GM08714 (cell line): ENCODE results near the gene ACAA2.

Experiments
- H3K4me3 ChIP-seq: fragments of 200-500 bp; sonication (Bioruptor generic); 2 replicates; pipeline ENCODE4 v1.5.1; 2014; ENCODE audit warnings: mild to moderate bottlenecking, low read length, inconsistent platforms
- ZNF274 ChIP-seq: IDR thresholded peaks from 2 replicates; pipeline ENCODE4 v1.6.1; 2012; ENCODE audit warnings: mild to moderate bottlenecking, low read depth, low read length

Gene ACAA2

DNA sequence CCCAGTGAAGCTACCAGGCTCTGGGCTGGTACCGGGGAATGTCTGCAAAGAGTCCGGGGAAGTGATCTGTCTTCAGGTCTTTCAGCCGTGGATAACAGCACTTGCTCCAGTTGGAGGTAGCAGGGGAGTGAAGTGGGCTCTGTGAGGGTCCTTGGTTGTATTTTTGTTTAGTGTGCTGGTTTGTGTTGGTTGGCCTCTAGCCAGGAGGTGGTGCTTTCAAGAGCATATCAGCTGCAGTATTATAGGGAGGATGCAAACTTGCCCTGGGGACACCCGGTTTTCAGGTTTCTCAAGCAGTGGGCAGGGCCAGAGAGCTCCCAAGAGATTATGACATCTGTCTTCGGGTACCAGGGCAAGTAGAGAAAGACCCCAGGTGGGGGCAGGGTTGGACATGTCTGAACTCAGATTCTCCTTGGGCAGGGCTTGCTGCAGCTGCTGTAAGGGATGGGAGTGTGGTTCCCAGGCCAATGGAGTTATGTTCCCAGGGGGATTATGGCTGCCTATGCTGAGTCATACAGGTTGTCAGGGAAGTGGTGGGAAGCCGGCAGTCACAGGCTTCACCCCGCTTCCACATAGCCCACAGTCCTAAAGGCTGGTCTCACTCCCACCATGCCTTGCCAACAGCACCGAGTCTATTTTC lies 34.4 kb downstream of the ACAA2 start:
- no peak overlapping the region for H3K4me3 ChIP-seq
- no peak for TF ChIP-seq ZNF274

GRCh38 chr18:49769047-49769728 lies 44.1 kb downstream of the ACAA2 start:
- no peak for TF ChIP-seq ZNF274
- H3K4me3 ChIP-seq = no peak overlapping the region

DNA sequence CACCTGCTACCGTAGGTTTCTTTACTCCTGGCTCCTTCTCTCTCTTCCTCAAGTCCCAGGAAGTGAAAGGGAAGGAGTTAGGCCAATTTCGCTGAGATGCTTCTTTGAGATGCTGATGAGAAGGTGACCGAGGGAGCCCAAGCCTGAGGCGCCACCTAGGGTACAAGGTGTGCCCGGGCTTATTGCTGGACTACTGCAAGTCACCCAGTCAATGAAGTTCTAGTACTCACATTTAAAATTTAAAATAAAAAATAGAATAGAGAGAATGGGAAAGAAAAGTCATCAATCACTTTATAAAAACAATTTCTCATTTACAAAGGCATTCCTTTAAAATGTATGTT lies 45.3 kb downstream of the ACAA2 start:
- TF ChIP-seq ZNF274 = no peak

GRCh38 chr18:49767111-49768050 lies 46.0 kb downstream of the ACAA2 start:
- H3K4me3 ChIP-seq = no peak overlapping the region
- TF ChIP-seq ZNF274 = no peak

More for the DNA sequence above, 45.3 kb downstream of the ACAA2 start:
- H3K4me3 ChIP-seq = no peak overlapping the region

DNA sequence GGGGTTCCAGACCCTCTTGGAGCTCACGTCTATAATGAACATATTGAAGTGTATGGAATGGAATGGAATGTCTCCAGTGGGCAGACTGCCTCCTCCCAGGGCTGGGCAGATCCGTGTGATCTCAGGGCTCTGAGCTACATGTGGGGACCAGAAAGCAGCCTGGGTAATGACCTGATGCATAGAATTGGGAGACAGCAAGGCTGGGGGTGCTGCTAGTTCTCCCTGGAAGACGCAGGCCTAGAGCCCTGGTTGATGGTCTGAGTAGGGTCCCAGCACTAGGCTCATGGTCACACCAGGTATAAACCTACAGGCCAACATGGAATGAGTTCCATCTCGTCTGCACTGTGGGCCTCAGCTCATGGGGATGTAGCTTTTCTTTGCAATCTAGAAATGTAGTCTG lies 46.7 kb downstream of the ACAA2 start:
- H3K4me3 ChIP-seq = no peak overlapping the region
- TF ChIP-seq ZNF274 = no peak

DNA sequence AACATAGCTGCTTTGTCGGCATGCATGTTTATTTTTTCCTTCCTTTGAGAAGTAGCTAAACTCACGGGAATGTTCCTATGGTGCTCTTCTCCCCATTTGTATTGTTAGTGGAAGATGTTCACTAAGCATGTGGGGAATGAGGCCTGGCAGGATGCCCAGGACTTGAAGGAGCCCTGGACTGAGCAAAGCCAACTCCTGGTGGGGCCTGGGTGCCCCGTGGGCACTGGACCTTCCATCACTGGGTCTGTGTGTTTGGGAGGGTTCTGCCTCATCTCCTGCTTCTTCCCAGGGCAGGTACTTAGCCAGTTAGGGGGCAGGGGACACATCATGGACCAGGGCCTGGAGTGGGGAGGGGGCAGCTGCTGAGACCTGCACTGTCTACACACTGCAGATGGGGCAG lies 49.3 kb downstream of the ACAA2 start:
- H3K4me3 ChIP-seq = no peak overlapping the region
- no peak for TF ChIP-seq ZNF274

DNA sequence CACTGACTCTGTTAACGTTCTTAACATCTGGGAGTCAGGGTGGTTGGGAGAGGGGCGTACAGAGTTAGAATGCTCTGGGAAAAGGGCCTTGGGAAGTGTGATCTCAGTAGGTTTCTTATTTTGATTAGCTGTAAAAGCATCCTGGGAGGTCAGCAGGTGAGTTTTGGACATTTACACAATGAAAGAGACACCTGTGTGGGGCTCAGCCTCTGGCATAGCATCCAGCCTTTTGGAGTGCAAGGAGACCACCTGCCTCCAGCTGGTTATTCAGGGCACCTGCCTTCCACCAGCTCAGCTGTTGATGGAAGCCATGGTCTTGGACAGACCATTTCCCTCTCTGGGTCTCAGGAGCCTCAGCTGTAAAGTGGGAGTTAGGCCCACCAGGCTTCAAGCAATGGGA lies 49.7 kb downstream of the ACAA2 start:
- TF ChIP-seq ZNF274 = no peak
- no peak overlapping the region for H3K4me3 ChIP-seq

GRCh38 chr18:49762191-49763077 lies 50.9 kb downstream of the ACAA2 start:
- no peak for TF ChIP-seq ZNF274
- no peak overlapping the region for H3K4me3 ChIP-seq

- TF ChIP-seq ZNF274 = no peak
- no peak overlapping the region for H3K4me3 ChIP-seq
These were observed 51.6 kb downstream of the ACAA2 start for GRCh38 chr18:49761771-49762170.

GRCh38 chr18:49758263-49758610 lies 55.1 kb downstream of the ACAA2 start:
- no peak for TF ChIP-seq ZNF274
- H3K4me3 ChIP-seq = no peak overlapping the region

DNA sequence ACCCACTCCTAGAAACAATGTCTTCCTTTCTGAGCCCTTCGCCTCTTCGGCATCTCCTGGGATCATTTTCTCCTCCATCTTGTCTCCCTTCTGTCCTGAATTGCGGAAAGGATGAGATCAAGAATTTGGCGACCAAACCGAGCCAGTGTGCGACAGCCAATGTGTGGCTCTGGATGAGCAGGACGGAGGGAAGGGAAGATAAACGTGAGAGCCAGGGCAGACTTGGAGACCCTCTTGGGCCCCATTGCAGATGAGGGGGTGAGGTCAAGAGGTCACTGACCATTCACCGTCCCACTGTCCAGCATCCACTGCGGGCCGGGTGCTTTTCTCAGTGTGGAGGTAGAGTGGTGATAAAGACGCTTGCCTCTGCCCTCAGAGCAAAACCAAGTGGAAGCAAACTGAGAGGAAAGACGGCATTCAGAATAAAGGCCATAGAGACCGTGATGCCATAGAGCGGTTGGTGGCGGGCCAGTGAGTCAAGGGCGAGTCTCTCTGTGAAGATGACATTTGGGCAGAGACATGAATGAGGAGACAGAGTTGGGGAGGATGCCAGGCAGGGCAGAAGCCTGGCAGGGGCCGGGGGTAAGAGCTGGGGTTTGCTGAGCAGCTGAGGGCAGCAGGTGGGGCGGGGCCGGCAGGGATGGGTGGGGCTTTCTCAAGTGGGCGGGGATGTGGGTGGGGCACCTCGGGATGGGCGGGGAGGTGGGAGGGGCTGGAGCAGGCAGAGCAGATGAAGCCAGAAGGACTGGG lies 55.6 kb downstream of the ACAA2 start:
- H3K4me3 ChIP-seq = no peak overlapping the region
- TF ChIP-seq ZNF274 = no peak

DNA sequence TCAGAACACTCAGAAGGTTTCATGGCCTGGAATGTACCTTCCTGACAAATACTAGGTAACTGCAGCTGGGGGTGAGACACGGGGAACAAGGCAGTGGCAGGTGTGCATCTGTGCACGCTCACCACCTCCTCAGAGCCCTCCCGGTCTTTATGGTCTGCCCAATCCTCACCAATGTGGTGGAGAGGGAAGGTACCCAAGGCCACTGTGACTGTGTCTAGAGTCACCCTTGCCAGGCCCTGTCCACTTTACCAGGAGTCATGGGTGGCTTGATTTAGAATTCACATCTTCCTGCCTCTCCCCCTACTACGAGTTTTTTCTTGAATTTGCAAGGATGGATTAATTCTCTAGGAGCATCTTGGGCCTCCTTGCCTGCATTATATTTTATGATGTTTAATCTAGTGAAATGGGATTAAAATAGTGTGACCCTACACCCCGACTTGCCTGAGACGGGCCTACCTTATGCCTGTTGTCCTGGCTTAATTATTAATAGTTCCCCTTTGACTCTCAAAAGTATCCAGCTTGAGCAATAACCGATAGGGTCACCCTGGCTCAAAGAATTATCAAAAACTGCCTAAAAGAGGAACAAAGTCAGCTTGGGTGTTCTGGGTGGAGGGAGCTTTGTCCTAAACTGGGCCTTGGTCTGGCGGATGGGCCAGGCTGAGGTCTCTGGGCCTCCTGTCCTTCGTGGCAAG lies 56.5 kb downstream of the ACAA2 start:
- H3K4me3 ChIP-seq = no peak overlapping the region
- no peak for TF ChIP-seq ZNF274

GRCh38 chr18:49756135-49756534 lies 57.2 kb downstream of the ACAA2 start:
- TF ChIP-seq ZNF274 = no peak
- H3K4me3 ChIP-seq = no peak overlapping the region

DNA sequence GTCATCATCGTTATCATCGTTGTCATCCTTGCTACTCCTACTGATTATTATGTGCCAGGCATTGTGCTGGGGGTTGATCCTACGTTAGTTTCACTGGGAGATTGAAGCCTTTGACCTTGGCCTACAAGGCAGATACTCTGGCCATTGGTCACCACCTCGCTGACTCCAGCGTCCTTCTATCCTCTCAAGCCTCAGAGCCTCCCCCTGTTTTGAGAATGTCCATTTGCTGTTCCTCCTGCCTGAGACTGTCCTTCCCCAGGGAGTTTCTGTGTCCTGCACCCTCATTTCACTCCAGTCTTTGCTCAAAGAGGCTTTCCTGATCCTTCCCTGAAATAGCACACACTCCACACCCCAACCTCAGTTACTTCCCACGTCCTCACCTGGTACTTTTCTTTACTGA lies 57.8 kb downstream of the ACAA2 start:
- TF ChIP-seq ZNF274 = no peak
- H3K4me3 ChIP-seq = no peak overlapping the region
